ENCODE results near the gene HEXB.

The HEXB gene

DNA sequence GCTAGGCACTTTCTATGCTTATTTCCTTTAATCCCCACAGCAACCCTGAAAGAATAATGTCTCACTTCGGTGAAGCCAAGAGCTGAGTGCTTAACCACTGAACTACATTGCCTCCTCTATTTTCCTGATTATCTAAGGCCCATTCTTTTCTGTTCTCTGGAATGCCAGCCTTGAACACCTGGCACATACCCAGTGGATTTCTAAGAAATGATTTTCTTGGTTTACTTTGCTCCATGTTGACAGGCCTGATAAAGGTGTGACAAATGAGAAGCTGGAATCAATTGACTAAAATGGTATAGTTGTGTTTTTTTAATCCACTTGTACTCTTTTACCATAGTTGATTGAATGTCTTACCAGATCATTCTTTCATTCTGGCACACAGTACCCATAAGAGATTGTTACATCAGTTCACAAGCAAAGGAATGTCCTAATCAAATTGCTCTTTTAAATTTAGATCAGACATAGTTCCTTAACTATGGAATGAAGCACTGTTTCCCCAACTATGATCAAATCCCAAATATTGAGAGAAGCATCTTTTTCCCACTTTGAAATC is 35.5 kb upstream of the HEXB start:
- Mint-ChIP-seq H3K9me3 (no peaks in the 10 kb centered on the region), H3K27ac (no peak overlapping the region), H3K27me3 (peaks cover 30% of the 10 kb centered on the region), H3K36me3 (ENCODE audit: low read depth) (no peaks in the 10 kb centered on the region), H3K4me3 (no peak overlapping the region), H3K4me1 (ENCODE audit: low read depth) (no peaks in the 10 kb centered on the region)

GRCh38 chr5:74651710-74652109 is 33.3 kb upstream of the HEXB start:
- Mint-ChIP-seq H3K27ac (no peak overlapping the region), H3K4me3 (no peak overlapping the region), H3K27me3 (peaks cover 17% of the 10 kb centered on the region), H3K4me1 (ENCODE audit: low read depth) (no peaks in the 10 kb centered on the region), H3K9me3 (no peaks in the 10 kb centered on the region), H3K36me3 (ENCODE audit: low read depth) (no peaks in the 10 kb centered on the region)

- Mint-ChIP-seq H3K9me3 (no peaks in the 10 kb centered on the region), H3K4me1 (ENCODE audit: low read depth) (no peaks in the 10 kb centered on the region), H3K27me3 (peaks cover 22% of the 10 kb centered on the region), H3K36me3 (ENCODE audit: low read depth) (no peaks in the 10 kb centered on the region), H3K27ac (no peak overlapping the region), H3K4me3 (no peak overlapping the region)
Measured at GRCh38 chr5:74652576-74652975, 32.5 kb upstream of the HEXB start.

- H3K27me3 Mint-ChIP-seq = peaks cover 16% of the 10 kb centered on the region
- no peaks in the 10 kb centered on the region for H3K36me3 Mint-ChIP-seq (ENCODE audit: low read depth)
- no peaks in the 10 kb centered on the region for H3K4me1 Mint-ChIP-seq (ENCODE audit: low read depth)
- no peak overlapping the region for H3K27ac Mint-ChIP-seq
- no peaks in the 10 kb centered on the region for H3K9me3 Mint-ChIP-seq
- no peak overlapping the region for H3K4me3 Mint-ChIP-seq
Measured at GRCh38 chr5:74653991-74654390, 31.0 kb upstream of the HEXB start.

- Mint-ChIP-seq H3K27me3 (peaks cover 17% of the 10 kb centered on the region), H3K9me3 (no peaks in the 10 kb centered on the region)
Measured at GRCh38 chr5:74655206-74655605, 29.8 kb upstream of the HEXB start.

GRCh38 chr5:74655716-74656115 is 29.3 kb upstream of the HEXB start:
- no peak overlapping the region for H3K27ac Mint-ChIP-seq

More at GRCh38 chr5:74655206-74655605, 29.8 kb upstream of the HEXB start:
- Mint-ChIP-seq H3K4me1 (ENCODE audit: low read depth) (no peaks in the 10 kb centered on the region), H3K4me3 (no peak overlapping the region), H3K27ac (no peak overlapping the region), H3K36me3 (ENCODE audit: low read depth) (no peaks in the 10 kb centered on the region)

DNA sequence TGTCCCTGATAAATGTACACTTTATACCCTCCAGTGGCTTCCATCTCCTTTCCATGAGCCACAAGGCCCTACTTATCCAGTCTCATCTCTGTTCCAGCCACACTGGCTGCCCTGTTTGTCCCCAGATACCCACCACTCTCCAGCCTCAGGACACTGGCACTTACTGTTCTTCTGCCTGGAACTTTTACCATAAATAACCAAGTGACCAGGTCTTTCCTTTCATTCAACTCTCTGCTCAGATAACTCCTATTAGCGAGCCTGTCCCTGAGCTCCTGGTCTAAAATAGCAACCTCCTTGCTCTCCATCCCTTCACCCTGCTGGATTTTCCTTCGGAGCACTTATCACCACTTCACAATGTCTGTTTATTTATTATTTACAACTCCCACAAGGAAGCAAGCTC is 27.9 kb upstream of the HEXB start:
- Mint-ChIP-seq H3K4me3 (no peak overlapping the region), H3K9me3 (no peaks in the 10 kb centered on the region), H3K27me3 (peaks cover 21% of the 10 kb centered on the region), H3K36me3 (ENCODE audit: low read depth) (no peaks in the 10 kb centered on the region), H3K27ac (no peak overlapping the region), H3K4me1 (ENCODE audit: low read depth) (no peaks in the 10 kb centered on the region)

More at GRCh38 chr5:74655716-74656115, 29.3 kb upstream of the HEXB start:
- Mint-ChIP-seq H3K27me3 (peaks cover 18% of the 10 kb centered on the region), H3K4me3 (no peak overlapping the region), H3K36me3 (ENCODE audit: low read depth) (no peaks in the 10 kb centered on the region), H3K4me1 (ENCODE audit: low read depth) (no peaks in the 10 kb centered on the region), H3K9me3 (no peaks in the 10 kb centered on the region)

DNA sequence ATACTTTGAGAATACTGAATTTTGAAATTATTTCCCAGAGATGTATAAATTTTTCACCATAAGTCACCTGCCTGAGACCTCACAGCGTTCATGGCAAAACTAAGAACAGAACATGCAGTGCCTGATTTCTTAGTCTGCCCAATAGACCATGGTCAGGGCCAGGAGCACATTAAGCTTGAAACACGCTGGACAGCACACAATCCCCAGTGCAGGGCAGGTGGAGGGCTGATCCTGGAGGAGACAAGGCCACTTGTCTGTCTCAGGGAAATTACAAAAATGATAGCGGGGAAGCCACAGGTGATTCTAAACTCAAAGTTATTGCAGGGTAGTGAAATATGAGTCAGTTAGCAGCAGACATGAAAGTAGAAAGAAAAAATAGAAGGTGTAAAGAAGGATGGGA is 25.9 kb upstream of the HEXB start:
- Mint-ChIP-seq H3K4me3 (no peak overlapping the region), H3K4me1 (ENCODE audit: low read depth) (no peaks in the 10 kb centered on the region), H3K9me3 (no peaks in the 10 kb centered on the region), H3K27me3 (peaks cover 31% of the 10 kb centered on the region), H3K36me3 (ENCODE audit: low read depth) (no peaks in the 10 kb centered on the region), H3K27ac (no peak overlapping the region)

GRCh38 chr5:74660140-74660539 is 24.9 kb upstream of the HEXB start:
- H3K4me1 Mint-ChIP-seq (ENCODE audit: low read depth) = no peaks in the 10 kb centered on the region
- no peaks in the 10 kb centered on the region for H3K9me3 Mint-ChIP-seq
- no peak overlapping the region for H3K27ac Mint-ChIP-seq
- H3K27me3 Mint-ChIP-seq = peaks cover 31% of the 10 kb centered on the region
- no peak overlapping the region for H3K4me3 Mint-ChIP-seq
- no peaks in the 10 kb centered on the region for H3K36me3 Mint-ChIP-seq (ENCODE audit: low read depth)

DNA sequence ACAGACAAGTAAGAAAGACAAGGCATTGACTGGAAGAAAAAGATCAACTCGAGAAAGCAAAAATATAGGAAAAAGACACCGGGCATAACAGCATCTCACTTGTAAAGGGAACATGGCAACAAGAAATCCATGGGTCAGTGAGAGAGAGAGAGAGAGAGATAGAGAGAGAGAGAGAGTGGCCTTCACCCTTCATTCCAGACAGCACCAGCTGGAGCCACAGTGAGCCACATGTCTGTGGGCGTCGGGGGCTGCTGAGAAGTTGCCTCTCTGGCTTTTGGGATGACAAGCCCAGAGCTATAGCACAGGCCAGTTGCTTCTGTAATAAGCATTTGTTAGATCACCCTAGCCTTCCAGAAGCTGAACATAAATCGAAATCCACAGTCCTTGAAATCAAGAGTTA is 24.2 kb upstream of the HEXB start:
- Mint-ChIP-seq H3K27me3 (peaks cover 31% of the 10 kb centered on the region), H3K4me1 (ENCODE audit: low read depth) (no peaks in the 10 kb centered on the region), H3K36me3 (ENCODE audit: low read depth) (no peaks in the 10 kb centered on the region), H3K4me3 (no peak overlapping the region), H3K27ac (no peak overlapping the region), H3K9me3 (no peaks in the 10 kb centered on the region)

DNA sequence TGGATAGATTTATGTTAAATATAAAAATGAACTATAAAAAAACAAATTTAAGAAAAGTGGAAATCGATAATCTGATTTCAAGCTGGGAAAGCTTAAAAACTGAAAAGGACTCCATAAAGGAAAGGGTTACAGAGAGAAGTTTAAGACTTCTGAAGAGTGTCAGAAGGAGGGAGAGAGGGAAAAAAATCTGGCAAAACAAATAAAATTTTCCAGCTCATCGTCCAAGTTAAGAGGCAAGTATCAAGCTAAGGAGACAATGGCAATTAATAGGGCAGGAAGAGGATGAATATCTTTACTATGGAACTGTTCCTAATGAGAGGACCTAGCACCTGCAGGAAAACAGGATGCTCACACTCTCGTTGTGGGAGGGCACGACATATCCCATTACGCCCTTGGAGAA is 20.5 kb upstream of the HEXB start:
- H3K9me3 Mint-ChIP-seq = no peaks in the 10 kb centered on the region
- no peak overlapping the region for H3K4me3 Mint-ChIP-seq
- H3K27me3 Mint-ChIP-seq = peaks cover 24% of the 10 kb centered on the region
- H3K27ac Mint-ChIP-seq = no peak overlapping the region
- H3K36me3 Mint-ChIP-seq (ENCODE audit: low read depth) = no peaks in the 10 kb centered on the region
- no peaks in the 10 kb centered on the region for H3K4me1 Mint-ChIP-seq (ENCODE audit: low read depth)

- Mint-ChIP-seq H3K27me3 (peaks cover 20% of the 10 kb centered on the region), H3K36me3 (ENCODE audit: low read depth) (no peaks in the 10 kb centered on the region), H3K27ac (no peak overlapping the region), H3K4me1 (ENCODE audit: low read depth) (no peaks in the 10 kb centered on the region), H3K4me3 (no peak overlapping the region), H3K9me3 (no peaks in the 10 kb centered on the region)
Measured at GRCh38 chr5:74665273-74665672, 19.8 kb upstream of the HEXB start.

- Mint-ChIP-seq H3K4me1 (ENCODE audit: low read depth) (no peaks in the 10 kb centered on the region), H3K9me3 (no peaks in the 10 kb centered on the region), H3K36me3 (ENCODE audit: low read depth) (no peaks in the 10 kb centered on the region)
Measured at GRCh38 chr5:74665816-74666215, 19.2 kb upstream of the HEXB start.

DNA sequence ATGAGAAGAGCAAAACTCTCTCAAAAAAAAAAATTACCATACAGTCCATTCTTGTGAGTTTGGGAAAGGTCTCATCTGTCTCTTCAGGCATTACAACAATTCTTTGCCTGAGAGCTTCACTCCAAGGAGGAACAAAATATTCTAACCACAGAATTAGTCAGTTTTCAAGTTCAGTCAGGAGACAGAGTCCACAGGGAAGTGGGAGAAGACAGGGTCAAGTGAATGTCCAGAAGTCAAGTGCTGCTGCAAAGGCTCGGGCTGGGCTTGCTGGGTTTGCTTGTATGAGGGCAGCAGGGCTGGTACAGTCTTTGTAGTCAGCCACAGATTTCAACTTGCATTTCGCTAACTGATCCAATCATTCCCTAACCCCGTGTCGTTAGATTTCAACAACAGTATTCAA is 17.6 kb upstream of the HEXB start:
- Mint-ChIP-seq H3K9me3 (no peaks in the 10 kb centered on the region), H3K36me3 (ENCODE audit: low read depth) (no peaks in the 10 kb centered on the region), H3K4me1 (ENCODE audit: low read depth) (no peaks in the 10 kb centered on the region), H3K27ac (no peak overlapping the region), H3K27me3 (peaks cover 21% of the 10 kb centered on the region), H3K4me3 (no peak overlapping the region)

More at GRCh38 chr5:74665816-74666215, 19.2 kb upstream of the HEXB start:
- Mint-ChIP-seq H3K27ac (no peak overlapping the region), H3K4me3 (no peak overlapping the region), H3K27me3 (peaks cover 15% of the 10 kb centered on the region)

- Mint-ChIP-seq H3K36me3 (ENCODE audit: low read depth) (no peaks in the 10 kb centered on the region), H3K27ac (no peak overlapping the region), H3K4me1 (ENCODE audit: low read depth) (no peaks in the 10 kb centered on the region), H3K9me3 (no peaks in the 10 kb centered on the region), H3K4me3 (no peak overlapping the region), H3K27me3 (peaks cover 17% of the 10 kb centered on the region)
Measured at GRCh38 chr5:74669821-74670220, 15.2 kb upstream of the HEXB start.

DNA sequence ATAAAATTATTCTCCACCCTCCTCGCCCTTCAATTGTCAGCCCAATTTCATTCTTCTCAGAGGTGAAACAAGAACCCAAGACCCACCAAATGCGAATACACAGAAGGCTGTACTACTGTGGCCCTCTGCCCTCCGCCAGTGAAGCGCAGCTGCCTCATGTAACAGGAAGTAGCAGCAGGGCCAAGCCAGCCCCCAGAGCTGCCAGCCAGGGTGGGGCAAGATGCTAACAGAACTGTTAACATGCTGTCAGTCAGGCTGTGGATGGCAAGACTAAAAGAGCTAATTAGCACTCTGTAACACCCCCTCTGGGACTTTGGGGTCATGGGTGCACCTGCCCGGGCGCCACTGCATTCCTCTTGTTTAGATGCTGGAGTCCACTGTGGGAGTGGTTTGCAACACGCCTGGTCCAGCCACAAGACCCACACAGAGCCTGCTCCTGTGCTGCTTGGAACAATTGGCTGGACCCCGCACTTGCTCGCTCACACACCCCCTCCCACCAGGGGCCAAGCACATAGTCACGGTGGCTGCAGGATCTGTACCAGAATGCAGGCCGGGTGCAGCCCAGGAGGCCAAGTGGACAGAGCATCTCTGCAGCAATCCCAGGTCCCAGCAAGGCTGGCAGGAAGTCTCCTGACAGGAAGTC is 14.5 kb upstream of the HEXB start:
- Mint-ChIP-seq H3K36me3 (ENCODE audit: low read depth) (no peaks in the 10 kb centered on the region), H3K4me3 (no peak overlapping the region), H3K27me3 (peaks cover 17% of the 10 kb centered on the region), H3K4me1 (ENCODE audit: low read depth) (no peaks in the 10 kb centered on the region), H3K9me3 (no peaks in the 10 kb centered on the region), H3K27ac (no peak overlapping the region)

Measured in stimulated activated naive CD8-positive, alpha-beta T cell treated with anti-CD3 and anti-CD28 coated beads, Interleukin-15, Interleukin-2, amounts not matched to agents 100 ng/mL and 50 ng/mL, for 24 hours (primary cell).